Measurements from ENCODE around the gene PRKG2.

PRKG2 gene

DNA sequence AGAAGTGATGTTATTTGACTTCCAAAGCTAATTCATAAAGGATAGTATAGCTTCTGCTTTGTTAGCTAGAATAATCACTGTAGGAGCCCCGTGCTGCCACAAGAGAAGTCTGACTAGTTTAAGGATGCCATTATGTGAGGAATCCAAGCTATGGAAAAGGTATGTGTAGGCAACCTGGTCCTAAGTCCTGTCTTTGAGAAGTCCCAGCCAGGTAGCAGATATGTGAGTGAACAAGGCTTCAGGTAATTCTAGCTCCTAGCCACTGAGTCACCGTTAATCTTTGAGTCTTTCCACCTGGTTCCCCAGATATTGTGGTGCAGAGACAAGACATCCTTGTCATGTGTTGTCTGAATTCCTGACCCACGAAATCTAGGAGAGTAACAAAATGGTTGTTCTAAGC lies 129.0 kb downstream of the PRKG2 start:
- H3K9me3 ChIP-seq (ENCODE audit: control insufficient read depth in 1 of 2, low read length in 2 of 2): no peaks in the 10 kb centered on the region
- H3K4me1 ChIP-seq (ENCODE audit: control insufficient read depth in 1 of 2, insufficient read depth in 2 of 2, low read length in 2 of 2): no peaks in the 10 kb centered on the region
- H3K27ac ChIP-seq (ENCODE audit: low read length): no peak overlapping the region
- no peaks in the 10 kb centered on the region for H3K36me3 ChIP-seq (ENCODE audit: control insufficient read depth in 1 of 2, insufficient read depth in 2 of 2, low read length in 2 of 2)
- no peaks in the 10 kb centered on the region for H3K27me3 ChIP-seq (ENCODE audit: low read depth, low read length)
- no peak overlapping the region for H3K4me3 ChIP-seq (ENCODE audit: low read depth in 1 of 2, low read length in 2 of 2)

- Histone ChIP-seq H3K27me3 (ENCODE audit: low read depth, low read length) (no peaks in the 10 kb centered on the region), H3K36me3 (ENCODE audit: control insufficient read depth in 1 of 2, insufficient read depth in 2 of 2, low read length in 2 of 2) (no peaks in the 10 kb centered on the region)
These were observed 129.7 kb downstream of the PRKG2 start for GRCh38 chr4:81085291-81085690.

GRCh38 chr4:81084634-81085033 lies 130.4 kb downstream of the PRKG2 start:
- no peaks in the 10 kb centered on the region for H3K27me3 ChIP-seq (ENCODE audit: low read depth, low read length)
- H3K27ac ChIP-seq (ENCODE audit: low read length): no peak overlapping the region
- H3K36me3 ChIP-seq (ENCODE audit: control insufficient read depth in 1 of 2, insufficient read depth in 2 of 2, low read length in 2 of 2): no peaks in the 10 kb centered on the region
- H3K9me3 ChIP-seq (ENCODE audit: control insufficient read depth in 1 of 2, low read length in 2 of 2): no peaks in the 10 kb centered on the region
- H3K4me1 ChIP-seq (ENCODE audit: control insufficient read depth in 1 of 2, insufficient read depth in 2 of 2, low read length in 2 of 2): no peaks in the 10 kb centered on the region
- H3K4me3 ChIP-seq (ENCODE audit: low read depth in 1 of 2, low read length in 2 of 2): no peak overlapping the region

More at GRCh38 chr4:81085291-81085690, 129.7 kb downstream of the PRKG2 start:
- no peak overlapping the region for H3K27ac ChIP-seq (ENCODE audit: low read length)
- no peaks in the 10 kb centered on the region for H3K9me3 ChIP-seq (ENCODE audit: control insufficient read depth in 1 of 2, low read length in 2 of 2)
- no peaks in the 10 kb centered on the region for H3K4me1 ChIP-seq (ENCODE audit: control insufficient read depth in 1 of 2, insufficient read depth in 2 of 2, low read length in 2 of 2)
- no peak overlapping the region for H3K4me3 ChIP-seq (ENCODE audit: low read depth in 1 of 2, low read length in 2 of 2)

DNA sequence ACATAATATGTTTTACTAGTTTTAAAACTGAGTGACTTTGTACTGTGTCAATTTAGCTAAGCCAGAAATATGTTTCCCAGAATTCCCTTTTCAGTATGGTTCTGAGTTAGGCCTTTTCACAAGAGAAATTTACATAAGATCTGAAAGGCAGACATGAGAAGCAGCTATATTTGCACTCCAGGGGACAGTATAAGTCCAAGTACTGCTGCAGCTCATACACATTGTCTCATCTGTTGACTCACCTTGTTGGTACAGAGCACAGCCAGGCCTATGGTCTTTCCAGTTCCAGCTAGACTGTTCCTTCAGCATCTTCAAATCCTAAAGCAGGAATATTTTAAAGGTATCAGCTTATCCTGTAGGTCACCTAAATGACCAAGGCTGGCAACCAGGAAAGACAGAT lies 131.0 kb downstream of the PRKG2 start:
- Histone ChIP-seq H3K4me3 (ENCODE audit: low read depth in 1 of 2, low read length in 2 of 2) (no peak overlapping the region), H3K27me3 (ENCODE audit: low read depth, low read length) (no peaks in the 10 kb centered on the region), H3K27ac (ENCODE audit: low read length) (no peak overlapping the region), H3K9me3 (ENCODE audit: control insufficient read depth in 1 of 2, low read length in 2 of 2) (no peaks in the 10 kb centered on the region), H3K4me1 (ENCODE audit: control insufficient read depth in 1 of 2, insufficient read depth in 2 of 2, low read length in 2 of 2) (no peaks in the 10 kb centered on the region), H3K36me3 (ENCODE audit: control insufficient read depth in 1 of 2, insufficient read depth in 2 of 2, low read length in 2 of 2) (no peaks in the 10 kb centered on the region)

GRCh38 chr4:81081156-81081555 lies 133.9 kb downstream of the PRKG2 start:
- no peaks in the 10 kb centered on the region for H3K9me3 ChIP-seq (ENCODE audit: control insufficient read depth in 1 of 2, low read length in 2 of 2)
- H3K4me1 ChIP-seq (ENCODE audit: control insufficient read depth in 1 of 2, insufficient read depth in 2 of 2, low read length in 2 of 2): no peaks in the 10 kb centered on the region
- no peaks in the 10 kb centered on the region for H3K36me3 ChIP-seq (ENCODE audit: control insufficient read depth in 1 of 2, insufficient read depth in 2 of 2, low read length in 2 of 2)
- no peak overlapping the region for H3K27ac ChIP-seq (ENCODE audit: low read length)
- H3K4me3 ChIP-seq (ENCODE audit: low read depth in 1 of 2, low read length in 2 of 2): no peak overlapping the region
- no peaks in the 10 kb centered on the region for H3K27me3 ChIP-seq (ENCODE audit: low read depth, low read length)

- H3K9me3 ChIP-seq (ENCODE audit: control insufficient read depth in 1 of 2, low read length in 2 of 2): no peaks in the 10 kb centered on the region
These were observed 144.0 kb downstream of the PRKG2 start for GRCh38 chr4:81071013-81071412.

DNA sequence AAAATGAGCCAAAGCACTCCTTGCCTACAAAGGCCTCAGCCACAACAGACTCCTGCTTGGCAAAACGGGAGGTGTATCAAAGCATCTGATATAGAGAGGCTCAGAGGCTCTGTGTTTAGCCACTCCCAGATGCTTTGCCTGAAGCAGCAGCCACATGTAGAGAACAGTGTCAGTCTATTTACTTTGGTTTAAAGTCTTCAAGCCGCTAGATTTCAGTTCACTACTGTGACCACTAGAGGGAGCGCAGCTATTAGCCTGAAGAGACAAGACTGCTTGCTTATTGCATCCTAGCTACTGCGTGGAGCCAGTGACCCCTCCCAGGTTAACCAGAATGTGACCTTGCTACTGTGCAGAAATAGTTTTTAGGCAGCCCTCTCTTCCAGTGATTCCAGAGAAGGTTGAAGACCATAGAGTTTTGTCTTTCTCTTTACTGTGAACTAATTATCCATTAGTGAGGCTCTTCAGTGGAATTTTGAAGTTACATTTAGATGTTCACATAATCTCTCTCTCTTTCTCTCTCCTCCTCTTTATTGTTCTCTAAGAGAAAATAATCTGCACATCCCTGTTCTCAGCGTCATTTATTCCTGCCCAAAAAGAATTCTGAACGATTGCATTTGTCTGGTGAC lies 145.2 kb downstream of the PRKG2 start:
- H3K9me3 ChIP-seq (ENCODE audit: control insufficient read depth in 1 of 2, low read length in 2 of 2): no peaks in the 10 kb centered on the region
- no peak overlapping the region for H3K4me3 ChIP-seq (ENCODE audit: low read depth in 1 of 2, low read length in 2 of 2)
- no peaks in the 10 kb centered on the region for H3K36me3 ChIP-seq (ENCODE audit: control insufficient read depth in 1 of 2, insufficient read depth in 2 of 2, low read length in 2 of 2)
- no peaks in the 10 kb centered on the region for H3K27me3 ChIP-seq (ENCODE audit: low read depth, low read length)
- no peaks in the 10 kb centered on the region for H3K4me1 ChIP-seq (ENCODE audit: control insufficient read depth in 1 of 2, insufficient read depth in 2 of 2, low read length in 2 of 2)
- H3K27ac ChIP-seq (ENCODE audit: low read length): no peak overlapping the region

More at GRCh38 chr4:81071013-81071412, 144.0 kb downstream of the PRKG2 start:
- no peaks in the 10 kb centered on the region for H3K4me1 ChIP-seq (ENCODE audit: control insufficient read depth in 1 of 2, insufficient read depth in 2 of 2, low read length in 2 of 2)
- no peaks in the 10 kb centered on the region for H3K27me3 ChIP-seq (ENCODE audit: low read depth, low read length)
- H3K4me3 ChIP-seq (ENCODE audit: low read depth in 1 of 2, low read length in 2 of 2): no peak overlapping the region
- no peaks in the 10 kb centered on the region for H3K36me3 ChIP-seq (ENCODE audit: control insufficient read depth in 1 of 2, insufficient read depth in 2 of 2, low read length in 2 of 2)
- H3K27ac ChIP-seq (ENCODE audit: low read length): no peak overlapping the region

GRCh38 chr4:81065446-81065845 lies 149.6 kb downstream of the PRKG2 start:
- H3K27ac ChIP-seq (ENCODE audit: low read length): no peak overlapping the region
- H3K9me3 ChIP-seq (ENCODE audit: control insufficient read depth in 1 of 2, low read length in 2 of 2): no peaks in the 10 kb centered on the region
- no peaks in the 10 kb centered on the region for H3K4me1 ChIP-seq (ENCODE audit: control insufficient read depth in 1 of 2, insufficient read depth in 2 of 2, low read length in 2 of 2)
- H3K4me3 ChIP-seq (ENCODE audit: low read depth in 1 of 2, low read length in 2 of 2): no peak overlapping the region
- H3K36me3 ChIP-seq (ENCODE audit: control insufficient read depth in 1 of 2, insufficient read depth in 2 of 2, low read length in 2 of 2): no peaks in the 10 kb centered on the region
- no peaks in the 10 kb centered on the region for H3K27me3 ChIP-seq (ENCODE audit: low read depth, low read length)

- H3K36me3 ChIP-seq (ENCODE audit: control insufficient read depth in 1 of 2, insufficient read depth in 2 of 2, low read length in 2 of 2): no peaks in the 10 kb centered on the region
- H3K4me3 ChIP-seq (ENCODE audit: low read depth in 1 of 2, low read length in 2 of 2): no peak overlapping the region
- no peaks in the 10 kb centered on the region for H3K4me1 ChIP-seq (ENCODE audit: control insufficient read depth in 1 of 2, insufficient read depth in 2 of 2, low read length in 2 of 2)
- no peaks in the 10 kb centered on the region for H3K9me3 ChIP-seq (ENCODE audit: control insufficient read depth in 1 of 2, low read length in 2 of 2)
- H3K27me3 ChIP-seq (ENCODE audit: low read depth, low read length): no peaks in the 10 kb centered on the region
- no peak overlapping the region for H3K27ac ChIP-seq (ENCODE audit: low read length)
These were observed 153.0 kb downstream of the PRKG2 start for GRCh38 chr4:81062001-81062400.

DNA sequence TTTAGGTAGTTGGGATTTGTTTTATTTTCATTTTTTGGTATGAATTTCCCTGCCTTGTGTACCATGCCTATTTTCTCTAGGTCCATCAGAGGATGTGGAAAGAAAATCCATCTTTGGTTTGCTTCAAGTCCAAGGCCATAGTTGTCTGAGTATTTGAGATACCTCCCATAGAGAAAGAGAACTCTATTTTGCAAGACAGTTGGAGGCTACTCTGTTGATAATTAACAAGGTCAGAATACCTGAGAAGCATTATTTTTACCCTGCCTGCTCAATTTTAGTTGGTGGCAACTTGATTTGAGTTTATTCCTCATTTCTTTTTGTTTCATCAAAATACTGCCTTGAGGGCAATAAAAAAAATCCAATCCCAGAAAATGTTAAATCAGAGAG lies 153.7 kb downstream of the PRKG2 start:
- Histone ChIP-seq H3K4me3 (ENCODE audit: low read depth in 1 of 2, low read length in 2 of 2) (no peak overlapping the region), H3K27ac (ENCODE audit: low read length) (no peak overlapping the region), H3K27me3 (ENCODE audit: low read depth, low read length) (no peaks in the 10 kb centered on the region), H3K4me1 (ENCODE audit: control insufficient read depth in 1 of 2, insufficient read depth in 2 of 2, low read length in 2 of 2) (no peaks in the 10 kb centered on the region), H3K9me3 (ENCODE audit: control insufficient read depth in 1 of 2, low read length in 2 of 2) (no peaks in the 10 kb centered on the region), H3K36me3 (ENCODE audit: control insufficient read depth in 1 of 2, insufficient read depth in 2 of 2, low read length in 2 of 2) (no peaks in the 10 kb centered on the region)

DNA sequence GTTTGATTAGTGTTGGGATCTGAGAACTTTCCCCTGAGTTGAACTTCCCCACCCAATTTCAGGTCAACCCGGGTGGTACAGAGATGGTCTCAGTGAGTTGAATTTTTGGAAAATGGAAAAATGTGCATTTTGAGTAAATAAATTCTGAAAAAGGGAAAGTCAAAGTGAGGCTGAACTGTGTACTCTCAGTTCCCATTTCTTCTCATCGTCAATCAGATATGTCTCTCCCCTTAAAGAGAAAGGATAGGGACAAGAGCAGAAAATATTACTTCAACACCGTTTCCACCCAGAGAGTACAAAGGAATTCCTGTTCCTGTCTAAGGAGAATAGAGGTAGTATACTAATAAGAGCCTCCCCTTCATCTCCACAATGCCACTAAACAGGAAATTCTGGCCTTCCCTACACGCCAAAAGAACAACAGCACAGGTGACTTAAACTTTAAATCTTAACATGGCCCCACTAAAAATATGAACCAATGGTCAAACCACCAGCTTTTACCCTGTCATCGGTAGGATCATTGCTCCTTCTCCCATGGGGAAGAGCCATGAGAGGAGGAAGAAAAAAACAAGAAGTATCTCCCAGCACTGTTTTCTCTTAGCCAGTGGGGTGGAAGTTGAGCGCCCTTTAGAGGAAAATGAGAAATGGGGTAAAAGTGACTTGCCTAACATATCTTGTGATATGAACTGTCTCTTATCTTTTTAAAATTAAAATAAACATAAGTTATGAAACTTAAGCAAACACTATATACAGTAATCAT lies 154.3 kb downstream of the PRKG2 start:
- H3K36me3 ChIP-seq (ENCODE audit: control insufficient read depth in 1 of 2, insufficient read depth in 2 of 2, low read length in 2 of 2): no peaks in the 10 kb centered on the region
- H3K4me1 ChIP-seq (ENCODE audit: control insufficient read depth in 1 of 2, insufficient read depth in 2 of 2, low read length in 2 of 2): no peaks in the 10 kb centered on the region
- H3K27me3 ChIP-seq (ENCODE audit: low read depth, low read length): no peaks in the 10 kb centered on the region
- no peak overlapping the region for H3K4me3 ChIP-seq (ENCODE audit: low read depth in 1 of 2, low read length in 2 of 2)
- H3K27ac ChIP-seq (ENCODE audit: low read length): no peak overlapping the region
- H3K9me3 ChIP-seq (ENCODE audit: control insufficient read depth in 1 of 2, low read length in 2 of 2): no peaks in the 10 kb centered on the region

DNA sequence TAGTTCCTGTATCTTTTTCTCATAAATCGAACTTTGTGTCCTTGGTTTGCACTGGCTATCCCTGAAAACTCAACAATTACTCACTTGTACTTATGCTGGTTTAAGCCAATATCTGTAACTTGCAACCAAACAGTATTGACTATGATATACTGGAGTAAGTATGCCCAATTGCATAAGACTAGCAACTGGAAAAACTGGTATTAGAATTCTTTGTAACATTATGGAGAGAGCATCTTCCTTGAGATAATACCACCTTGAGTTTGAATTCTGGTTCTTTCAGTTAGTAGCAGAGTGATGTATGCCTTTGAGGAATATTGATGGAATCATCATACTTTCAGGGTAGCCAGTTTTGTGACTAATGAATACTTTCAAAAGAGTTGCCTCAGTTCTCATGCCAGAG lies 156.4 kb downstream of the PRKG2 start:
- H3K36me3 ChIP-seq (ENCODE audit: control insufficient read depth in 1 of 2, insufficient read depth in 2 of 2, low read length in 2 of 2): no peaks in the 10 kb centered on the region
- H3K27me3 ChIP-seq (ENCODE audit: low read depth, low read length): no peaks in the 10 kb centered on the region
- no peaks in the 10 kb centered on the region for H3K4me1 ChIP-seq (ENCODE audit: control insufficient read depth in 1 of 2, insufficient read depth in 2 of 2, low read length in 2 of 2)
- no peak overlapping the region for H3K27ac ChIP-seq (ENCODE audit: low read length)
- no peaks in the 10 kb centered on the region for H3K9me3 ChIP-seq (ENCODE audit: control insufficient read depth in 1 of 2, low read length in 2 of 2)
- H3K4me3 ChIP-seq (ENCODE audit: low read depth in 1 of 2, low read length in 2 of 2): no peak overlapping the region
